HEK293 (cell line): ENCODE results near the gene LRIT3.

Experiments used
- EGR2 ChIP-seq: fragments of 450-650 bp; formaldehyde crosslinking; IDR thresholded peaks from 2 replicates; pipeline ENCODE4 v1.5.1; 2016; ENCODE audit warnings: low read depth, missing biosample characterization, missing genetic modification characterization
- ELK4 ChIP-seq: IDR thresholded peaks from 2 replicates; pipeline ENCODE4 v1.6.1; 2011; ENCODE audit warnings: mild to moderate bottlenecking, low read depth, low read length, borderline replicate concordance
- HOXA7 ChIP-seq: sonication (generic); formaldehyde crosslinking; IDR thresholded peaks from 2 replicates; pipeline ENCODE4 v1.8.1; 2022; ENCODE audit warnings: missing genetic modification reagents, borderline replicate concordance
- KLF8 ChIP-seq: fragments of 450-650 bp; formaldehyde crosslinking; IDR thresholded peaks from 2 replicates; pipeline ENCODE4 v1.5.1; 2016; ENCODE audit warnings: missing biosample characterization, missing genetic modification characterization
- ZBTB7A ChIP-seq: fragments of 450-650 bp; formaldehyde crosslinking; IDR thresholded peaks from 2 replicates; pipeline ENCODE4 v1.5.1; 2016; ENCODE audit warnings: low read depth, missing biosample characterization, missing genetic modification characterization
- ZBTB8A ChIP-seq: fragments of 450-650 bp; formaldehyde crosslinking; IDR thresholded peaks from 2 replicates; pipeline ENCODE4 v1.5.1; 2016; ENCODE audit warnings: missing biosample characterization, missing genetic modification characterization
- ZFHX2 ChIP-seq: fragments of 450-650 bp; formaldehyde crosslinking; conservative IDR thresholded peaks from 2 replicates; pipeline ENCODE4 v1.5.1; 2016; ENCODE audit warnings: missing biosample characterization, missing genetic modification characterization
- ZNF121 ChIP-seq: fragments of 450-650 bp; formaldehyde crosslinking; IDR thresholded peaks from 2 replicates; pipeline ENCODE4 v1.5.1; 2016; ENCODE audit warnings: missing biosample characterization, missing genetic modification characterization
- ZNF132 ChIP-seq: fragments of 450-650 bp; formaldehyde crosslinking; IDR thresholded peaks from 2 replicates; pipeline ENCODE4 v1.5.1; 2017; ENCODE audit warnings: missing biosample characterization, missing genetic modification characterization, borderline replicate concordance
- ZNF174 ChIP-seq: fragments of 450-650 bp; formaldehyde crosslinking; IDR thresholded peaks from 2 replicates; pipeline ENCODE4 v1.5.0; 2017; ENCODE audit warnings: missing biosample characterization, mild to moderate bottlenecking, missing genetic modification characterization
- ZNF184 ChIP-seq: fragments of 450-650 bp; IDR thresholded peaks from 2 replicates; pipeline ENCODE4 v1.5.1; 2018; ENCODE audit warnings: missing biosample characterization, mild to moderate bottlenecking, missing genetic modification characterization
- ZNF416 ChIP-seq: fragments of 450-650 bp; formaldehyde crosslinking; IDR thresholded peaks from 2 replicates; pipeline ENCODE4 v1.5.1; 2016; ENCODE audit warnings: missing biosample characterization, missing genetic modification characterization
- ZNF48 ChIP-seq: fragments of 450-650 bp; formaldehyde crosslinking; IDR thresholded peaks from 2 replicates; pipeline ENCODE4 v1.5.1; 2016; ENCODE audit warnings: missing biosample characterization, missing genetic modification characterization
- ZNF549 ChIP-seq: fragments of 450-650 bp; IDR thresholded peaks from 2 replicates; pipeline ENCODE4 v1.5.1; 2018; ENCODE audit warnings: missing biosample characterization, missing genetic modification characterization, mild to moderate bottlenecking, inconsistent platforms, moderate library complexity
- ZNF558 ChIP-seq: fragments of 450-650 bp; formaldehyde crosslinking; IDR thresholded peaks from 2 replicates; pipeline ENCODE4 v1.5.1; 2016; ENCODE audit warnings: missing biosample characterization, missing genetic modification characterization
- ZNF596 ChIP-seq: fragments of 450-650 bp; IDR thresholded peaks from 2 replicates; pipeline ENCODE4 v1.5.0; 2018; ENCODE audit warnings: missing biosample characterization, mild to moderate bottlenecking, missing genetic modification characterization, moderate library complexity
- ZNF600 ChIP-seq: fragments of 450-650 bp; formaldehyde crosslinking; IDR thresholded peaks from 2 replicates; pipeline ENCODE4 v1.5.1; 2016; ENCODE audit warnings: missing biosample characterization, missing genetic modification characterization
- ZNF670 ChIP-seq: fragments of 450-650 bp; formaldehyde crosslinking; IDR thresholded peaks from 2 replicates; pipeline ENCODE4 v1.5.1; 2016; ENCODE audit warnings: missing biosample characterization, missing genetic modification characterization, low read depth
- ZNF707 ChIP-seq: fragments of 450-650 bp; formaldehyde crosslinking; IDR thresholded peaks from 2 replicates; pipeline ENCODE4 v1.5.1; 2016; ENCODE audit warnings: missing biosample characterization, missing genetic modification characterization
- ZNF776 ChIP-seq: fragments of 450-650 bp; formaldehyde crosslinking; IDR thresholded peaks from 2 replicates; pipeline ENCODE4 v1.5.0; 2017; ENCODE audit warnings: missing biosample characterization, missing genetic modification characterization, borderline replicate concordance
- ZSCAN18 ChIP-seq: fragments of 450-650 bp; formaldehyde crosslinking; IDR thresholded peaks from 2 replicates; pipeline ENCODE4 v1.5.1; 2016; ENCODE audit warnings: missing biosample characterization, missing genetic modification characterization
- TF ChIP-seq, protein P1 (sequence below): fragments of 450-650 bp; formaldehyde crosslinking; IDR thresholded peaks from 2 replicates; pipeline ENCODE4 v1.5.1; 2016; ENCODE audit warnings: missing biosample characterization, missing genetic modification characterization
- TF ChIP-seq, protein P2 (sequence below): fragments of 450-650 bp; formaldehyde crosslinking; IDR thresholded peaks from 2 replicates; pipeline ENCODE4 v1.5.1; 2016; ENCODE audit warnings: missing biosample characterization, missing genetic modification characterization
- TF ChIP-seq, protein P3 (sequence below): fragments of 450-650 bp; formaldehyde crosslinking; conservative IDR thresholded peaks from 2 replicates; pipeline ENCODE4 v1.5.1; 2016; ENCODE audit warnings: low read depth, missing biosample characterization, missing genetic modification characterization
- TF ChIP-seq, protein P4 (sequence below): fragments of 450-650 bp; formaldehyde crosslinking; IDR thresholded peaks from 2 replicates; pipeline ENCODE4 v1.5.1; 2016; ENCODE audit warnings: missing biosample characterization, missing genetic modification characterization

The LRIT3 gene

DNA sequence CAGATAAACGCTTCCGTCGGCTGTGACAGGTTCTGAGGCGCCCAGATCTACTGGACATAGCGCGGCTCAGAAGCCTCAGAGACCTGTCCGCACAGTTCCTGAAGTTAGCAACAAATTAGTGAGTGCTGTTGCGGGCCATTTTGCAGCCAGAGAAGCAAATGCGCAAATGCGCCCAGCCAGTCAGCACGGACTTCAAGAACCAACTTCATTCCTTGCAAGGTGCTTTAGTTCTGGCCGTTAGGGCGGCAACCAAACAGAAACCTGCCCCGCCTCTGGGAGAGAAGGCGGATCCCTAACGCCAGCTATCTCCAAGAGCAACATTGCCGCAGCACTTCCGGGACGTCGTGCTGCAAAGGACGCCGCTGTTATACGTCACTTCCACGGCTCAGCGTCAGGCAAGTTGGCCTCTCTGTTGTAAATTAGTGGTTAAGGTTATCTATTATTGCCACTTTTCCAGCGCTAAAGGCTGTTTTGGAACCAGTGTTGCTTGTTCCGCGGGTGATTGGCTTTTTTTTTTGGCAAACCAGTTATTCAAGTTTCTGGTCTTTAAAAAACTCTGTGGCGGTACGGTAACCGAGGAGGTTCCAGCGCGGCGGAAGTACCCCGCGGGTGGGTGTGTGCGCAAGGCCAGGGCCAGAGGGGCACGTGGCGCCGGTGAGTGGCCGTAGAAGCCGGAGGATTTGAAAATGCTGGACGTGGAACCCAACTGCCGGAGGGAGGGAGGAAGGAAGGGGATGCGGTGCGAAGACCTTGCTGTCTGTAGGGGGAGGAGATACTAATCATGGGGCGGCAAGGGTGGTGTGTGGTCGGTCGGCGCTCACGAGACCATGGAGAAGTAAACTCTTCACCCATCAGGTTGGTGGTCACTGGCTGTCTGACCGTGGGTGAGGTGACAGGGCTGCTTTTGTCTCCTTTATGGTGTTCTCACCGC, 32.5 kb upstream of the LRIT3 start, which contains the start of gene GAR1 (continued):
- TF ChIP-seq, protein P1, sequence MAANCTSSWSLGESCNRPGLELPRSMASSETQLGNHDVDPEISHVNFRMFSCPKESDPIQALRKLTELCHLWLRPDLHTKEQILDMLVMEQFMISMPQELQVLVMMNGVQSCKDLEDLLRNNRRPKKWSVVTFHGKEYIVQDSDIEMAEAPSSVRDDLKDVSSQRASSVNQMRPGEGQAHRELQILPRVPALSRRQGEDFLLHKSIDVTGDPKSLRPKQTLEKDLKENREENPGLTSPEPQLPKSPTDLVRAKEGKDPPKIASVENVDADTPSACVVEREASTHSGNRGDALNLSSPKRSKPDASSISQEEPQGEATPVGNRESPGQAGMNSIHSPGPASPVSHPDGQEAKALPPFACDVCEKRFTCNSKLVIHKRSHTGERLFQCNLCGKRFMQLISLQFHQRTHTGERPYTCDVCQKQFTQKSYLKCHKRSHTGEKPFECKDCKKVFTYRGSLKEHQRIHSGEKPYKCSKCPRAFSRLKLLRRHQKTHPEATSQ (tag by site-specific recombination): no peak
- TF ChIP-seq, protein P2, sequence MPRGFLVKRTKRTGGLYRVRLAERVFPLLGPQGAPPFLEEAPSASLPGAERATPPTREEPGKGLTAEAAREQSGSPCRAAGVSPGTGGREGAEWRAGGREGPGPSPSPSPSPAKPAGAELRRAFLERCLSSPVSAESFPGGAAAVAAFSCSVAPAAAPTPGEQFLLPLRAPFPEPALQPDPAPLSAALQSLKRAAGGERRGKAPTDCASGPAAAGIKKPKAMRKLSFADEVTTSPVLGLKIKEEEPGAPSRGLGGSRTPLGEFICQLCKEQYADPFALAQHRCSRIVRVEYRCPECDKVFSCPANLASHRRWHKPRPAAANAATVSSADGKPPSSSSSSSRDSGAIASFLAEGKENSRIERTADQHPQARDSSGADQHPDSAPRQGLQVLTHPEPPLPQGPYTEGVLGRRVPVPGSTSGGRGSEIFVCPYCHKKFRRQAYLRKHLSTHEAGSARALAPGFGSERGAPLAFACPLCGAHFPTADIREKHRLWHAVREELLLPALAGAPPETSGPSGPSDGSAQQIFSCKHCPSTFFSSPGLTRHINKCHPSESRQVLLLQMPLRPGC: no peak
- peak; percentile 49; the same call in 1 of the 2 replicates for TF ChIP-seq ZNF600
- no peak for TF ChIP-seq EGR2 (tag by site-specific recombination)
- TF ChIP-seq, protein P3, sequence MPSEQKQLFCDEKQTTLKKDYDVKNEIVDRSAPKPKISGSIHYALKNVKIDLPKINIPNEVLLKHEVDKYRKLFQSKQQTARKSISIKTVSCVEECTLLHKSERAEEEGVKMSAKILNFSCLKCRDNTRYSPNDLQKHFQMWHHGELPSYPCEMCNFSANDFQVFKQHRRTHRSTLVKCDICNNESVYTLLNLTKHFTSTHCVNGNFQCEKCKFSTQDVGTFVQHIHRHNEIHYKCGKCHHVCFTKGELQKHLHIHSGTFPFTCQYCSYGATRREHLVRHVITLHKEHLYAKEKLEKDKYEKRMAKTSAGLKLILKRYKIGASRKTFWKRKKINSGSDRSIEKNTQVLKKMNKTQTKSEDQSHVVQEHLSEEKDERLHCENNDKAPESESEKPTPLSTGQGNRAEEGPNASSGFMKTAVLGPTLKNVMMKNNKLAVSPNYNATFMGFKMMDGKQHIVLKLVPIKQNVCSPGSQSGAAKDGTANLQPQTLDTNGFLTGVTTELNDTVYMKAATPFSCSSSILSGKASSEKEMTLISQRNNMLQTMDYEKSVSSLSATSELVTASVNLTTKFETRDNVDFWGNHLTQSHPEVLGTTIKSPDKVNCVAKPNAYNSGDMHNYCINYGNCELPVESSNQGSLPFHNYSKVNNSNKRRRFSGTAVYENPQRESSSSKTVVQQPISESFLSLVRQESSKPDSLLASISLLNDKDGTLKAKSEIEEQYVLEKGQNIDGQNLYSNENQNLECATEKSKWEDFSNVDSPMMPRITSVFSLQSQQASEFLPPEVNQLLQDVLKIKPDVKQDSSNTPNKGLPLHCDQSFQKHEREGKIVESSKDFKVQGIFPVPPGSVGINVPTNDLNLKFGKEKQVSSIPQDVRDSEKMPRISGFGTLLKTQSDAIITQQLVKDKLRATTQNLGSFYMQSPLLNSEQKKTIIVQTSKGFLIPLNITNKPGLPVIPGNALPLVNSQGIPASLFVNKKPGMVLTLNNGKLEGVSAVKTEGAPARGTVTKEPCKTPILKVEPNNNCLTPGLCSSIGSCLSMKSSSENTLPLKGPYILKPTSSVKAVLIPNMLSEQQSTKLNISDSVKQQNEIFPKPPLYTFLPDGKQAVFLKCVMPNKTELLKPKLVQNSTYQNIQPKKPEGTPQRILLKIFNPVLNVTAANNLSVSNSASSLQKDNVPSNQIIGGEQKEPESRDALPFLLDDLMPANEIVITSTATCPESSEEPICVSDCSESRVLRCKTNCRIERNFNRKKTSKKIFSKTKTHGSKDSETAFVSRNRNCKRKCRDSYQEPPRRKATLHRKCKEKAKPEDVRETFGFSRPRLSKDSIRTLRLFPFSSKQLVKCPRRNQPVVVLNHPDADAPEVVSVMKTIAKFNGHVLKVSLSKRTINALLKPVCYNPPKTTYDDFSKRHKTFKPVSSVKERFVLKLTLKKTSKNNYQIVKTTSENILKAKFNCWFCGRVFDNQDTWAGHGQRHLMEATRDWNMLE: peak; percentile 86
- no peak for TF ChIP-seq ZNF707 (tag by site-specific recombination)
- TF ChIP-seq ZNF776 (tag by site-specific recombination): no peak
- TF ChIP-seq ZNF184 (tag by site-specific recombination): no peak
- no peak for TF ChIP-seq ZNF596 (tag by site-specific recombination)
- TF ChIP-seq, protein P4, sequence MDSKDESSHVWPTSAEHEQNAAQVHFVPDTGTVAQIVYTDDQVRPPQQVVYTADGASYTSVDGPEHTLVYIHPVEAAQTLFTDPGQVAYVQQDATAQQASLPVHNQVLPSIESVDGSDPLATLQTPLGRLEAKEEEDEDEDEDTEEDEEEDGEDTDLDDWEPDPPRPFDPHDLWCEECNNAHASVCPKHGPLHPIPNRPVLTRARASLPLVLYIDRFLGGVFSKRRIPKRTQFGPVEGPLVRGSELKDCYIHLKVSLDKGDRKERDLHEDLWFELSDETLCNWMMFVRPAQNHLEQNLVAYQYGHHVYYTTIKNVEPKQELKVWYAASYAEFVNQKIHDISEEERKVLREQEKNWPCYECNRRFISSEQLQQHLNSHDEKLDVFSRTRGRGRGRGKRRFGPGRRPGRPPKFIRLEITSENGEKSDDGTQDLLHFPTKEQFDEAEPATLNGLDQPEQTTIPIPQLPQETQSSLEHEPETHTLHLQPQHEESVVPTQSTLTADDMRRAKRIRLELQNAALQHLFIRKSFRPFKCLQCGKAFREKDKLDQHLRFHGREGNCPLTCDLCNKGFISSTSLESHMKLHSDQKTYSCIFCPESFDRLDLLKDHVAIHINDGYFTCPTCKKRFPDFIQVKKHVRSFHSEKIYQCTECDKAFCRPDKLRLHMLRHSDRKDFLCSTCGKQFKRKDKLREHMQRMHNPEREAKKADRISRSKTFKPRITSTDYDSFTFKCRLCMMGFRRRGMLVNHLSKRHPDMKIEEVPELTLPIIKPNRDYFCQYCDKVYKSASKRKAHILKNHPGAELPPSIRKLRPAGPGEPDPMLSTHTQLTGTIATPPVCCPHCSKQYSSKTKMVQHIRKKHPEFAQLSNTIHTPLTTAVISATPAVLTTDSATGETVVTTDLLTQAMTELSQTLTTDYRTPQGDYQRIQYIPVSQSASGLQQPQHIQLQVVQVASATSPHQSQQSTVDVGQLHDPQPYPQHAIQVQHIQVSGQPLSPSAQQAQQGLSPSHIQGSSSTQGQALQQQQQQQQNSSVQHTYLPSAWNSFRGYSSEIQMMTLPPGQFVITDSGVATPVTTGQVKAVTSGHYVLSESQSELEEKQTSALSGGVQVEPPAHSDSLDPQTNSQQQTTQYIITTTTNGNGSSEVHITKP (tag by site-specific recombination): peak; percentile 38
- no peak for TF ChIP-seq ZNF121 (tag by site-specific recombination)
- no peak for TF ChIP-seq ZNF549 (tag by site-specific recombination)
- TF ChIP-seq ZFHX2 (tag by site-specific recombination): no peak
- peak; percentile 44; the same call in 1 of the 2 replicates for TF ChIP-seq KLF8
- TF ChIP-seq ZNF670: no peak
- no peak for TF ChIP-seq ZBTB7A (tag by site-specific recombination)
- no peak for TF ChIP-seq ZSCAN18 (tag by site-specific recombination)
- TF ChIP-seq ZBTB8A (tag by site-specific recombination): no peak
- TF ChIP-seq HOXA7 (CRISPR knock-in tag): no peak
- TF ChIP-seq ZNF48 (tag by site-specific recombination): no peak
- no peak; the same call in 1 of the 2 replicates for TF ChIP-seq ELK4
- TF ChIP-seq ZNF132 (tag by site-specific recombination): no peak
- no peak for TF ChIP-seq ZNF416
- no peak for TF ChIP-seq ZNF174 (tag by site-specific recombination)
- no peak for TF ChIP-seq ZNF558 (tag by site-specific recombination)
